Left ventricle myocardium superior (tissue), 1 donor: ENCODE results near the gene LRP10. TPM values are rescaled to one million over a fixed set of nuclear protein-coding genes. Genes with fewer than 3 reads are reported as not detected.
"Not testable (repeated sequence)": the region's sequence is repeated elsewhere in the genome, so short reads cannot be mapped to it uniquely, and the experiment has no call there.

Experiments used
- ATAC-seq: fragments of 200-7000 bp; cut with Tn5 transposase; one replicate; pipeline ENCODE4 v1.9.1; 2020; ENCODE audit warnings: mild to moderate bottlenecking, moderate library complexity
- DNase-seq: peaks from one replicate; pipeline ENCODE4 v3.0.0-alpha.2; 2020
- intact Hi-C: fragments of 100-400 bp; cut with micrococcal nuclease; formaldehyde crosslinking; loops from one replicate; pipeline ENCODE4 v1.11.0; 2022
- total RNA-seq: library from RNA; stranded (reverse); fragmentation: NEBNext Ultra II Directional; extraction: Animal tissue kit (Norgen Biotek cat#: 25700); gene quantifications from one replicate; pipeline ENCODE4 v1.2.1, GENCODE V29; 2021
- donor health status: DM: no; HTN: yes; CAD: no; lungs with severe emphysema.

LRP10 gene
- total RNA-seq, 1 donor from 2014 or later = 61.9 TPM

GRCh38 chr14:22901799-22902198 lies 30.3 kb downstream of the LRP10 start:
- ATAC-seq = no peak
- intact Hi-C loops = no loop called here
- DNase-seq = no peak

GRCh38 chr14:22903742-22904087 lies 32.2 kb downstream of the LRP10 start:
- no peak for DNase-seq
- ATAC-seq = no peak
- intact Hi-C loops = no loop called here

GRCh38 chr14:22905627-22906026 lies 34.1 kb downstream of the LRP10 start:
- DNase-seq (no peak), ATAC-seq (no peak)
- intact Hi-C loops = no loop called here

DNA sequence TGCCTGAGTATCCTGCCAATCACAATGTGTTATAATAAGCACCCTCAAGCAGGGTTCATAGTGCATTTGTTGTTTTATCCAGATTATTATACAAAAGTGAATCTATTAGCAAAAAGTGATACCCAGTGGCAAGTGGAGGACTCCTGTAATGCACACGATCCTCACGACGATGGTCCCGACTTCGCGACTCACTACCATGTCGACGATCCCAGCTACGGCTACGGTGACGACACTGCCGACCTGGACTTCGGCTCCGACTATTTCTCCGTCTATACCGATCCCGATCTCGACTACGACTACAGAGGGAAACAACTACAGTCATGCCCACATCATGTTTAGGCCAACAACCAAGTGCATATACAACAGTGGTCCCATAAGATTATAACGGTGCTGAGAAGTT lies 34.5 kb downstream of the LRP10 start:
- DNase-seq = no peak
- intact Hi-C loops = no loop called here
- ATAC-seq = no peak

DNA sequence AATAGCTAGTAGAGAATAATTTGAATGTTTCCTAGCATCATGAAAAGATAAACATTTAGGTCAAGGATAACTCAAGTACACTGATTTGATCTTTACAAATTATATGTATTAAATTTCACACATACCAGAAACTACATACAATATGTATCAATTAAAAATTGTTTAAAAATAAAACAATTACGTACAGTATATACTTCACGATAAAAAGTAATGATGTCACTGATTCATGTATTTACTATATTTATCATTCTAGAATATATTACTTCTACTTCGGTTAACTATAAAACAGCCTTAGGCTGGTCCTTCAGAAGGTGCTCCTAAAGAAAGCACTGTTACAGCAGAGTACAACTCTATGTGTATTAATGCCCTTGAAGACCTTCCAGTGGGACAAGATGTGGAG lies 35.9 kb downstream of the LRP10 start:
- intact Hi-C loops = no loop called here
- no peak for ATAC-seq

DNA sequence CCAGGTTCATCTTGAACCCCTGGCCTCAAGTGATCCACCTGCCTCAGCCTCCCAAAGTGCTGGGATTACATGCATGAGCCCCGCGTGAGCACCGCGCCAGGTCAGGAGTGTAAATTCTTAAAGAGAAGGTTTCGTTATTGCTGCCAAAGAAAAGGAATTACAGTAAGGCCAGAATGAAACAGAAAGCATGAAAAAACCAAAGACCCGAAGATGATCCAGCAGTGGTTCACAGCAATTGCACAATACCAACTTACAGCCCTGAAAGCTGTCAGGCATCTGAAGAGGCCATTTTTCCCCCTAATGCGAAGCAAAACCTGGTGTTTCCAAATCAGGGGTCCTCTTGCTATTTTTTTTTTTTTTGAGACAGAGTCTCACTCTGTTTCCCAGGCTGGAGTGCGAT lies 37.1 kb downstream of the LRP10 start:
- DNase-seq (no peak), ATAC-seq (no peak)
- intact Hi-C loops = no loop called here

More for the DNA sequence above, 35.9 kb downstream of the LRP10 start:
- DNase-seq = no peak

GRCh38 chr14:22910916-22911315 lies 39.4 kb downstream of the LRP10 start:
- DNase-seq = no peak
- intact Hi-C loops = no loop called here

GRCh38 chr14:22914836-22915235 lies 43.3 kb downstream of the LRP10 start:
- DNase-seq, intact Hi-C loops, ATAC-seq: not testable (repeated sequence)

More at GRCh38 chr14:22910916-22911315, 39.4 kb downstream of the LRP10 start:
- ATAC-seq = no peak

DNA sequence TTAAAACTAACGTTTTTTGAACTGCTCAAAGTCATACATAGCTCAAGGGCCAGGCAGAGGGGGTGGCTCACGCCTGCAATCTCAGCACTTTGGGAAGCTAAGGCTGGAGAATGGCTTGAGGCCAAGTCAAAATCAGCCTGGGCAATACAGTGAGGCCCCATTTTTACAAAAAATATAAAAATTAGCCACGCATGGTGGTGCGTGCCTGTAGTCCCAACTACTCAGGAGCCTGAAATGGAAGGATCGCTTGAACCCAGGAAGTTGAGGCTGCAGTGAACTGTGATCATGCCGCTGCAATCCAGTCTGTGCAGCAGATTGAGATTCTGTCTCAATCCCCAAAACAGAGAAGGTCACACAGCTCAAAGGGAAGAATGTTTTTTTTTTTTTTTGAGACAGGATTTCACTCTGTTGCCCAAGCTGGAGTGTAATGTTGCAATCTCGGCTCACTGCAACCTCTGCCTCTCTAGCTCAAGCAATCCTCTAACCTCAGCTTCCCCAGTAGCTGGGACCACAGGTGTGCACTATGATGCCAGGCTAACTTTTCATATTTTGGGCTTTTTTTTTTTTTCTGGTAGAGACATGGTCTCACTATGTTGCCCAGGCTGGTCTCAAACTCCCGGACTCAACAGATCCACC lies 44.5 kb downstream of the LRP10 start:
- intact Hi-C loops = no loop called here
- no peak for ATAC-seq
- no peak for DNase-seq

DNA sequence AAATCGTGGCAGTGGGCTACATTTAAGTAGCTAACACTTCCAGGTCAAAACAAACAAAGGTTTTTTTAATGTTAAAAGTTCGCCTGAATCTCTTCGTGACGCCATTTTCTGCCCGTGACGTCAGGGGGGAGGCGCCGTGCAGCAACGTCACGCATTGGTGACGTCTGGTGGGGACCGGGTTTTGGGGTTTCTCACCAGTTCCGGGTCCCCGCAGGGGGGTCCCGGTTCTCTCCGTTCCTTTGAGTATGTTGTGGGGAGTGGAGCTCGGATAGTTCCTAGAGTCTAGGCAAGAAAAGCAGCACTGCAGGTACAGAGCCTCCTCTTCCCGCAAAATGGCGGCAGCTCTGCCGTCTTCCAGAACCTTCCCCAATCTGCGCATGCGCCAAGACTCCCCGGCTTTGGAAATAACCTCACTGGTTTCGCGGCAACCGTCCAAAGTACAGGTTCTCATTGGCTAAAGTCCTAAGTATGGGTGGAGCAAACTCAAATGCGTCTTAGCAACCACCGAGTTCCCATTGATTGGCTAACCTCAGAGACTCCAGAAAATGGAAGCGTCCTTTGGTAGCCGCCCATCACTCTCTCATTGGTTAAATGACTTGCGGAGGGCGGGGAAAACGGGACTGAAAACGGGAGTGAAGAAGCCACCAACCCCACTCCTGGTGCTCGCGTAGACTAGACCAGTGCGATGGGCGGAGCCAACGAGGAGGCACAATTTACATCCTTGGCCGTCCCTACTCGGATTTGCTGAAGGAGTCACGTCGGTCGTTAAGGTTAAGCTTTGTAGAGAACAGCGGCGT lies 47.5 kb downstream of the LRP10 start, which contains the start of gene RBM23:
RBM23 (minus strand) TSS at position 346 of the 797 bp plus-strand sequence.
- intact Hi-C loops = no loop called here
- DNase-seq (peak; percentile 100), ATAC-seq (peak; percentile 92)

DNA sequence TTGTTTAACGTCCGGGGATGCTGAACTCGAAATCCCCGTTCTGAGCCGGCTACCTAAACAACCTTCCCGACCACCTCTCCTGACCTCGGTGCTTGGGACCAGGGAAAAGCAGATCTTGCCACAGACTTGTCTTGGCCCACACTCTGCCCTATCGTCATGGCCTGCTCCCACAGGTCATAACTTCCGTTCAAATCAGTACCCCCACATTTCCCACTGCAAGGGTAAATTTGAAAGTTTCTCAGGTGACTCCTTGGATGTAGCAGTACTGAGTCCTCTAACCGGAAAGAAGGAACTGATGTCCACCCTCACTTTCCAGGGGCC lies 48.0 kb downstream of the LRP10 start:
- intact Hi-C loops = no loop called here
- ATAC-seq (peak; percentile 8), DNase-seq (no peak)

DNA sequence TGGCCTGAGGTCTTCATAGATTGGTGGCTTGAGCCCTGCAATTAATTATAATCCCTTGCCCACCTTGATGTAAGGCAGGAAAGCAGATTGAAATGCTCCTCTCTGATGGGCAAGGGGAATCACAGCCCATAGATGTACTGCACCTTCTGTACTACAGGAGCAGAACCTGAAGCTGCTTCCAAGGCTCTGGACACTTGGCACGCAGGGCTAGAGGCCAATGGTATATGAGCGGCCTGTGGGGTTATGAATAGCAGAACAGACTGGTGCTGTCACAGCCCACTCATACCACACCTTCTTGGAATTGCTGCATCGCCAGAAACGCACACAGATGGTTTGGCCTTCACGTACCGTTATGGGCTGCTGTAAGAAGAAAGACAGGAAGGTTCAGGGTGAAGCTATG lies 49.2 kb downstream of the LRP10 start:
- peak; percentile 66 for DNase-seq
- intact Hi-C loops = no loop called here
- peak; percentile 56 for ATAC-seq

DNA sequence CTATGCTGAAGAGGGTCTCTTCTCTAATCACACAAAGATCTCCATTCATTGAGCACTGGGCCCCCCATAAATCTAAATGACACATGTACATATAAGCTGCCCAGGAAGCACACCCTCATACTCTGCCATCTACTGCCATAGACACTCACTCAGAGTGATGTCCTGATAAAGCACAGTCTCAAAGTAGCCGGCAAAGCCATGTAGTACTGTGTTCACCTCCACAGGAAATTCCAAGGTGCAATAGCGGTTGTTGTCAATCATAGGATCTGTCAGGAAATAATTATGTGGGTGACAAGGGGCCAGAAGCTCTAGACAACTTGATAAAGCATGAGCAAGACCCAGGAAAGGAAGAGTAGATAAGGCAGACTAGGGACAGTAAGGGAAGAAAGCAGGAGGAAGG lies 50.8 kb downstream of the LRP10 start:
- intact Hi-C loops = no loop called here
- ATAC-seq = no peak
- no peak for DNase-seq

- intact Hi-C loops = no loop called here
- DNase-seq = no peak
- no peak for ATAC-seq
These were observed 52.2 kb downstream of the LRP10 start for GRCh38 chr14:22923746-22924145.

DNA sequence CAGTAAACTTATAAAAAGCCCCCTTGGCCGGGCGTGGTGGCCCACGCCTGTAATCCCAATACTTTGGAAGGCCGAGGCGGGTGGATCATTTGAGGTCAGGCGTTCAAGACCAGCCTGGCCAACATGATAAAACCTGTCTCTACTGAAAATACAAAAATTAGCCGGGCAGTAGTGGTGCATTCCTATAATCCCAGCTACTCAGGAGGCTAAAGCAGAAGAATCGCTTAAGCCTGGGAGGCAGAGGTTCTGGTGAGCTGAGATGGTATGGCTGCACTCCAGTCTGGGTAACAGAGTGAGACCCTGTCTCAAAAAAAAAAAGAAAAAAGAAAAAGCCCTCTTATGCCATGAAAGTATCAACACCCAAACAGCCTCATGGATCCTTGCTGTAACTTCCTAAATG lies 54.0 kb downstream of the LRP10 start:
- ATAC-seq = no peak
- no peak for DNase-seq
- intact Hi-C loops = no loop called here

DNA sequence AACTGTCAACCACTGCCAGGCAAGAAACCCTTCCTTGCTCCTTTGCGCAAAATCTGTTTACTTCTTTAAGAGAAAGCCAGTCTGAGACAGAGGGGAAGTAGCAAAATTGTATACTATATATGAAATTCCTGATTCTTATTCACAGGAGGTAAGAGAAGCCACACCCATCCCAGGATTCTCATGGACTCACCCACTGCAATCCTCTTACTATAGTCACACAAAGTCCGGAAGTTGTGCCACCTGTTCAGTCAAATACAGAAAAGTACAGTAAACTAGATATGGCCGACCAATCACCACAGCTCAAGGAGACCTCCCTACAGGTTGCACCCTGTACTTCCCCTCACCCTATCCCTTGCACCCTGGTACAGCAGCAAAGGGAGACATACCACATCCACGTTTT lies 54.8 kb downstream of the LRP10 start:
- DNase-seq (no peak), ATAC-seq (no peak)
- intact Hi-C loops = no loop called here

DNA sequence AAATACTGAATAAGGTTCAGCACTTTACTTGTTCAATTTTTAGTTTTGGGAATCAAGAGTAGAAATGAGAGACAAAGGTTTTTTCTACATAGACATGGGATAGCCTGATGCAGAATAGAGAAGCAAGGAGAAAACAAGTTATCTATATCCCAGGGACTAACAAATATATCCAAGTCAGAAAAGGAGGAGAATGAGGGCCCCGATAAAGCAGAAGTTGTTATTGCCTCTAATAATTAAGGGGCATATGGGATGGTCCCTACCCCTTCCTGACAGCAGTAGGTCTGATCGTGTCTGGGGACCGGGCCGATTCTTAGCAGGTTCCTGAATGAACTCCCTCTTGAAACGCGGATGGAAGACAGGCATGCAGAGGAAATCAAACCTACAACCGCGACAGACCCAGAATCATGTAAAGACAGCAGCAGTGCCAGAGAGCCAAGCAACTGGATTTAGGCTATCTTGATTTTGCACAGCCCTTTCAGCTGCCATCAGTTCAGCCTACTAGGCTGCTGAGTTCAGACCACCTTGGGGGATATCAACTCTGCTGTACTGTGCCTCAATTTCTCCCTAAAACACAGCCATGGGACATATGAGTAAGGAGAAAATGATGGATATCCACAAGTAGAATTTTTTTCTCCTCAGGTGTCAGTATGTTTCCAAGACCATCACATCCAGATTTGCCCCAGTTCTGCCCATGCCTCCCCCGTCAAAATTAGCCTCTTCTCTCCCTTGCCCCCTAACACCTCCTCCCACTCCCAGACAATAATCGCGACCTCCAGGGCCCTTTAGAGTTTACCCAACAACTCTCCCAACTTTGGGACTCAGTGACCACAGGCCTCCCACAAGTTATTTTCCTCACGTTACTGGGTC lies 56.9 kb downstream of the LRP10 start:
- intact Hi-C loops = no loop called here
- DNase-seq (no peak), ATAC-seq (no peak)

GRCh38 chr14:22929104-22929960 lies 57.8 kb downstream of the LRP10 start, which contains the start of gene PRMT5:
Gene PRMT5 (minus strand): TSS chr14:22929376. CDS start chr14:22929361, 15 bp downstream.
- intact Hi-C loops = no loop called here
- ATAC-seq (peak; percentile 96), DNase-seq (peak; percentile 98)

GRCh38 chr14:22929961-22930364 lies 58.4 kb downstream of the LRP10 start:
- DNase-seq (no peak), ATAC-seq (peak; percentile 1)
- intact Hi-C loops = no loop called here
